ENCODE measurements around the gene BLNK.

Gene BLNK

GRCh38 chr10:96260014-96260413 lies 11.4 kb downstream of the BLNK start:
- no peak for DNase-seq

GRCh38 chr10:96259150-96259549 lies 12.2 kb downstream of the BLNK start:
- peak in 1 of 2 donors; percentile 22 for DNase-seq

- DNase-seq: peak; percentile 13 to 22
Observed at GRCh38 chr10:96257944-96258343, 13.4 kb downstream of the BLNK start.

- no peak for DNase-seq
Observed at GRCh38 chr10:96255549-96256333, 15.6 kb downstream of the BLNK start.

- no peak for DNase-seq
Observed at GRCh38 chr10:96254976-96255375, 16.4 kb downstream of the BLNK start.

- no peak for DNase-seq
Observed at GRCh38 chr10:96252730-96253129, 18.6 kb downstream of the BLNK start.

GRCh38 chr10:96250349-96250748 lies 21.0 kb downstream of the BLNK start:
- DNase-seq: no peak

GRCh38 chr10:96249264-96249663 lies 22.1 kb downstream of the BLNK start:
- no peak for DNase-seq

- DNase-seq: no peak
Observed at GRCh38 chr10:96244354-96244753, 27.0 kb downstream of the BLNK start.

- no peak for DNase-seq
Observed at GRCh38 chr10:96243296-96243695, 28.1 kb downstream of the BLNK start.

- DNase-seq: no peak
Observed at GRCh38 chr10:96242822-96243221, 28.5 kb downstream of the BLNK start.

GRCh38 chr10:96238646-96239623 lies 32.4 kb downstream of the BLNK start:
- DNase-seq: no peak

GRCh38 chr10:96236876-96237275 lies 34.5 kb downstream of the BLNK start:
- DNase-seq: no peak

- DNase-seq: peak in 1 of 2 donors; percentile 14
Observed at GRCh38 chr10:96236090-96236478, 35.3 kb downstream of the BLNK start.

GRCh38 chr10:96235326-96236089 lies 35.9 kb downstream of the BLNK start:
- DNase-seq: no peak

- no peak for DNase-seq
Observed at GRCh38 chr10:96233959-96234358, 37.4 kb downstream of the BLNK start.

- no peak for DNase-seq
Observed at GRCh38 chr10:96230527-96230926, 40.8 kb downstream of the BLNK start.

- peak in 1 of 2 donors; percentile 18 for DNase-seq
Observed at GRCh38 chr10:96229568-96230030, 41.8 kb downstream of the BLNK start.

GRCh38 chr10:96228408-96228994 lies 42.9 kb downstream of the BLNK start:
- DNase-seq: no peak

GRCh38 chr10:96227206-96227605 lies 44.2 kb downstream of the BLNK start:
- DNase-seq: no peak

GRCh38 chr10:96225119-96225518 lies 46.2 kb downstream of the BLNK start:
- no peak for DNase-seq

GRCh38 chr10:96222908-96223307 lies 48.5 kb downstream of the BLNK start:
- DNase-seq: no peak
